Ishikawa (cell line): Measurements from ENCODE around the gene HOXC6.

Experiments used
- FOXM1 ChIP-seq: IDR thresholded peaks from 2 replicates; pipeline ENCODE4 v1.6.1; 2012; ENCODE audit warnings: low read depth, borderline replicate concordance
- MAX ChIP-seq: IDR thresholded peaks from 2 replicates; pipeline ENCODE4 v1.6.1; 2012
- TCF12 ChIP-seq: IDR thresholded peaks from 2 replicates; pipeline ENCODE4 v1.6.1; 2012; ENCODE audit warnings: low read depth
- YY1 ChIP-seq: IDR thresholded peaks from 2 replicates; pipeline ENCODE4 v1.6.1; 2012; ENCODE audit warnings: low read depth

- TF ChIP-seq YY1 (no peak), MAX (no peak), TCF12 (no peak), FOXM1 (no peak)
Measured at GRCh38 chr12:54024581-54025305, 3.5 kb upstream of the HOXC6 start.
